Bronchial epithelial cell (primary cell): ENCODE data around the gene FAM120A. TPM values are rescaled to one million over a fixed set of nuclear protein-coding genes. Genes with fewer than 3 reads are reported as not detected.
"Not testable (repeated sequence)": the region's sequence is repeated elsewhere in the genome, so short reads cannot be mapped to it uniquely, and the experiment has no call there.

Source experiments
- DNase-seq: peaks from one replicate; pipeline ENCODE4 v3.0.0-alpha.2; 2010; ENCODE audit warnings: low read depth
- FAIRE-seq: peaks from 2 replicates; lab custom pipeline; 2011; peaks lifted over from hg19 to GRCh38; lab: Jason Lieb, UNC
- H3K27me3 ChIP-seq: 2 replicates; pipeline ENCODE4 v1.5.1; 2011; ENCODE audit warnings: low read length; ENCODE audit not compliant: control insufficient read depth, insufficient read depth
- H3K36me3 ChIP-seq: 2 replicates; pipeline ENCODE4 v1.5.1; 2011; ENCODE audit warnings: low read length; ENCODE audit not compliant: control insufficient read depth, insufficient read depth
- H3K4me3 ChIP-seq: 2 replicates; pipeline ENCODE4 v1.5.1; 2011; ENCODE audit warnings: mild to moderate bottlenecking, low read depth, low read length, control low read depth
- total RNA-seq: library from RNA; depleted of rRNA; stranded (reverse); fragments of >200 nt; gene quantifications from 2 replicates; pipeline ENCODE4 v1.2.1, GENCODE V29; 2014
- TF ChIP-seq, protein P1 (sequence below): IDR thresholded peaks from 2 replicates; pipeline ENCODE4 v1.5.1; 2011; ENCODE audit warnings: mild to moderate bottlenecking, moderate library complexity, low read length, control low read depth, inconsistent platforms; ENCODE audit not compliant: insufficient read depth, severe bottlenecking

Gene FAM120A
- total RNA-seq, 1 donor from 2014 or later: 69.0 TPM

DNA sequence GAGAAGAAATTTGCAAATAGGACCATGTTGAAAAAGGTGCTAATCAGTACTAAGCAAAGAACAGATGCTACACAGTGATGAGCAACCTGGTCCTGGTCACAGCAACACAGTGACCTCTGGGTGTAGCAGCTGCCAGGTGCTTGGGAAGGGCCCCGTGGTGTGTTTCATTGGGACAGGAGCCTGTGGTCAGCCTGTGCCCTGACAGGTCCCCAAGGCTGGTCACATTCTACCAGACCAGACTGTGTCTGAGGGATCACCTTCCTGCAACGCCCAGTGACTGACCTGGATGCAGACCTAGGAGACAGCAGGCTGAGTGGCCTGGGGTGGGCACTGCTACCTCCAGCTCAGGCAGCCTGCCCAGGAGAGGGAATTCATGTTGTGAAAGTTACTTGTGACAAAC is 56.7 kb downstream of the FAM120A start:
- TF ChIP-seq, protein P1, sequence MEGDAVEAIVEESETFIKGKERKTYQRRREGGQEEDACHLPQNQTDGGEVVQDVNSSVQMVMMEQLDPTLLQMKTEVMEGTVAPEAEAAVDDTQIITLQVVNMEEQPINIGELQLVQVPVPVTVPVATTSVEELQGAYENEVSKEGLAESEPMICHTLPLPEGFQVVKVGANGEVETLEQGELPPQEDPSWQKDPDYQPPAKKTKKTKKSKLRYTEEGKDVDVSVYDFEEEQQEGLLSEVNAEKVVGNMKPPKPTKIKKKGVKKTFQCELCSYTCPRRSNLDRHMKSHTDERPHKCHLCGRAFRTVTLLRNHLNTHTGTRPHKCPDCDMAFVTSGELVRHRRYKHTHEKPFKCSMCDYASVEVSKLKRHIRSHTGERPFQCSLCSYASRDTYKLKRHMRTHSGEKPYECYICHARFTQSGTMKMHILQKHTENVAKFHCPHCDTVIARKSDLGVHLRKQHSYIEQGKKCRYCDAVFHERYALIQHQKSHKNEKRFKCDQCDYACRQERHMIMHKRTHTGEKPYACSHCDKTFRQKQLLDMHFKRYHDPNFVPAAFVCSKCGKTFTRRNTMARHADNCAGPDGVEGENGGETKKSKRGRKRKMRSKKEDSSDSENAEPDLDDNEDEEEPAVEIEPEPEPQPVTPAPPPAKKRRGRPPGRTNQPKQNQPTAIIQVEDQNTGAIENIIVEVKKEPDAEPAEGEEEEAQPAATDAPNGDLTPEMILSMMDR: no peak
- FAIRE-seq (no peak), DNase-seq (no peak)
- peaks cover 2% of the 10 kb centered on the region for H3K36me3 ChIP-seq
- no peak overlapping the region for H3K4me3 ChIP-seq
- no peaks in the 10 kb centered on the region for H3K27me3 ChIP-seq

DNA sequence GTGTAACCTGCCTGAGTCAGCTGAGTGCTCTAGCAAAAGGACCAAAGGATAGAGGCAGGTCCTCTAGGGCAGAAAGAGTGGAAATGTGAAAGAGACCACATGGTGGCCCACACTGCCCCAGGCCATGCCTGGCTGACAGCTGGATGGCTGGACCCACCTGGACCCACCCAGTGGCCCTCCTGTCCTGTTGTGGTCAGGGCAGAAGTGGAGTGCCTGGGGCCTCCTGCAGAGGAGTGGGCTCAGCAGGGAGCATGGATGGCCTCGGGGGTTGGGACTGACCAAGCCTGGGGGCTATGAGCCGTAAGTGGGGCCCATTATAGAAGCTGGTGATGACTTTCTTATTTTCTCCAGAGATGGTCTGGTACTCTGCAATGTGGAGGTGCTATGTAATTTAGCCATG is 57.6 kb downstream of the FAM120A start:
- Histone ChIP-seq H3K27me3 (no peaks in the 10 kb centered on the region), H3K4me3 (no peak overlapping the region), H3K36me3 (peaks cover 3% of the 10 kb centered on the region)
- no peak for FAIRE-seq
- no peak for DNase-seq
- TF ChIP-seq, protein P1: no peak

DNA sequence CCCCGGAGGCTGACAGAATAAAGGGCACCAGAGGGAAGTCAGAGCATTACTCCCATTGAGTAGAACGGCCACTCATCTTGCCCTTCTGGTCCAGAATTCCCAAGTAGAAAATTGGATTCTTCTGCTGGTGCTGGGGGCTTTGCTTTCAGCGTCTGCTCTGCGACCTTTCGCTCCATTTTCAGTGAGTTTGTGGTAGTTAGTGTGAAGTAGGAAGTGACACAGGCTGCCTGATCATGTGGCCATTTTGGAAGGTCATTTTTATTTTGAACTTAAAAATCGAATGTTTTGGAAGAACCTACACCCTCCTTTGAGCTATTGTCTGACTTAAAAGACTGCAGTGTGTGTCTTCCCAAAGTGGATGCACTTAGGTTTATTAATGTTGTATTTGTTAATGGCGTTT is 58.6 kb downstream of the FAM120A start:
- DNase-seq (no peak), FAIRE-seq (no peak)
- Histone ChIP-seq H3K36me3 (peaks cover 4% of the 10 kb centered on the region), H3K27me3 (no peaks in the 10 kb centered on the region), H3K4me3 (no peak overlapping the region)
- TF ChIP-seq, protein P1: no peak

DNA sequence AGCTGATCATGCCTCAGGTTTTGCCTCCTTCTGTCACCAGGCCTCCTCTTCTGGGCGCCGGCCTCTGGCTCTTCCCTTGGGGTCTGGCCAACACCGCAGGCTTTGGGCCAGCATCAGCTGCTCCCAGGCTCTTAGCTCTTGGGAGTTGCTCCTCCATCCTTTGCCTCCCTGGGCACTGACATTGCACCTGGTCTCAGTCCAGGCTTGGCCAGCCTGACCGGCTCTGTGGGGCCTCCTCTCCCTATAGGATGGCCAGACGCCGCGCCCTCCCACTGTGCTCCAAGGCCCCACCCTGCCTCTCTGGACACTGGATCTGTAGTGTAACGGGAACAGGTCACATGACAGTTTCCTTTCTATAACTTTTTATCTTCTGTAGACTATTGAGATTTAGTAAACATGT is 59.7 kb downstream of the FAM120A start:
- not testable (repeated sequence) for H3K4me3 ChIP-seq, DNase-seq, FAIRE-seq, H3K36me3 ChIP-seq, H3K27me3 ChIP-seq

DNA sequence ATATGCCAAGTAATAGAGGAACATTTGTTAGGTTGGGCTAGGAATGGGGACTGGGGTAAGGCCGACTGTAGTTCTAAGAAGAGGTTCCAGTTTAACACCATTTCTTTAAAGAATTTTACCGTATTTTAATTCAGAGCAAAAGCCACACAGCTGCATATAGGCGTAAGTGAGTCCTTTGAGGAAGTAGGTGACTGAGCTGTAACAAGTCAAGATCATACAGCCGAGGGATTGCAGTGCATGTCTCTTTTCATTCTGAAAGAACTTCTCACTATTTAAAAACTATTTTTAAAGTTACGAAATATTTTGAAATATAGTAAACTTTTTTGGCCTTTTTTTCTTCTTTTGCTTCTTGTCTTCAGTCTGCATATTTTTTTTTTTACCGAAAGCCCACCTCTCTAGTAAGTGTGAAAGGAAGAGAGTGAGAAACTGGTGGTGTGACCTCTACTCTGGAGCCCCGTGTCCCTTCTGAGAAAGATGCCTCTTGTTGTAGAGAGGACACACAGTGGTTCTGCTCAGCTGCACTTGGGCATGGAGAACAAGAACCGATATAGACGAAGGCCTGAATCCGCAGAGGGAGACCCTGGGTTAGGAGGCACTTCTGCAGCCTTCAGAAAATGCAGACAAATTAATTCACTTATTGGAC is 60.8 kb downstream of the FAM120A start:
- H3K36me3 ChIP-seq, DNase-seq, H3K27me3 ChIP-seq, FAIRE-seq, H3K4me3 ChIP-seq: not testable (repeated sequence)

DNA sequence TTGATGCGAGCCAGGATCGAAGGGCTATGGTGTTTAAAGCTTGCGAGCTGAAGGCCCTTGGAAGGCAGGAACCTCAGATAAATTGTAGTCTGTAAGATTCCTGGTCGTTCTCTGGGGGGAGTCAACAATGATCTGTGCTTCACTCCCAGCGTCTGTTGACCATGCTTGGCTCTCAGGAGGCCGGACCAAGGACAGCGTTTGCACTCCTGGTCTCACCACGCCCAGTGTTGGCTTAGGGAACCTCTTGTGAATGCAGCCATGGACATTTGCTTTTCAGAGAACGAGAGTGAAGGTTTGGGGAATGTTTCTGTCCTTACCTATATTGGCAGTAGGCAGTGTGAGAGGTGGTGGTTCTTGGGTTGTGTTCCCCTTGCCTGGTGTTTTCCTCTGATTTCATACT is 62.1 kb downstream of the FAM120A start:
- Histone ChIP-seq H3K4me3 (no peak overlapping the region), H3K27me3 (no peaks in the 10 kb centered on the region), H3K36me3 (peaks cover 12% of the 10 kb centered on the region)
- FAIRE-seq (no peak), DNase-seq (no peak)
- TF ChIP-seq, protein P1: no peak

DNA sequence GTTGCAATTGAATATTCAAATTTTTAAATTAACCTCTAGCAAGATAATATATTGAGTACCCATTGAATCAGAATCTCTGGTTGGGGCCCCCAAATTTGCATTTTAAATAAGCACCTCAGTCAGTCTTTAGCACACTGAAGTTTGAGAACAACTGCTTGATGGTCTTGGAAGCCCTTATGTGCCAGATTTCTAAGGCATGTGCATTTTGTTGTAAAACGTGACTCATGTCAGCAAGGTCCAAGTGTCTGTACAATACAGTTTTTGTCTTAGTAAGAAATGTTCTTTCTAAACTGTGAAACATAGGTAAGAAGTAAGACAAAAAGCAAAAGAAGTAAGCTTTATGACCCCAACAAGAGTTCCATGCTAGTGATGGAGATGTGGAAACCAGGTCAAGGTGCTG is 65.8 kb downstream of the FAM120A start:
- peaks cover 17% of the 10 kb centered on the region for H3K36me3 ChIP-seq
- FAIRE-seq (no peak), DNase-seq (no peak)
- H3K27me3 ChIP-seq: no peaks in the 10 kb centered on the region
- TF ChIP-seq, protein P1: no peak
- no peak overlapping the region for H3K4me3 ChIP-seq
